22Rv1 (cell line): ENCODE data around the gene RAB7A.
A peak's percentile ranks its signal among the peaks of the same experiment; 100 is the strongest.

Source experiments
- H3K27ac ChIP-seq: fragments of 450-650 bp; 2 replicates; pipeline ENCODE4 v1.5.1; 2017
- ZFX ChIP-seq: fragments of 450-650 bp; IDR thresholded peaks from 2 replicates; pipeline ENCODE4 v1.6.1; 2017; ENCODE audit warnings: antibody characterized with exemption, borderline replicate concordance
- TF ChIP-seq, protein P1 (sequence below): fragments of 450-650 bp; IDR thresholded peaks from 2 replicates; pipeline ENCODE4 v1.5.1; 2017; ENCODE audit warnings: mild to moderate bottlenecking

The RAB7A gene

DNA sequence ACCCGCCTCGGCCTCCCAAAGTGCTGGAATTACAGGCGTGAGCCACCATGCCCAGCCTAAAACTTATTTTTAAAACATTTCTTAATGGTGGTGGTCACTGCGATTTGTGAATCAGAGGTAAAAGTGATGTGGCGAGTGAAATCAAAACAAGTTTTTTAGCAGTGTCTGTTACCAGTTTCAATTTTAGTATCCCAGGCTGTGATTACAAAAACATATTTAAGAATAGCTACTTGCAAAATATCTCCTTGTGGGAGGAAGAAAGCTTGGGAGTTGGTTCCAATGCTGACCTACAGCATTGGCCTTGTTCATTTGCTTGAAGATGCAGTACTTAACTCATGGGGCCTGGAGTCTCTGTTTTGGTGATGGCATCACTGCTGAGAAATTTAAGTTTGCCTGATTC, 4.5 kb downstream of the RAB7A start:
- no peak for TF ChIP-seq ZFX
- TF ChIP-seq, protein P1, sequence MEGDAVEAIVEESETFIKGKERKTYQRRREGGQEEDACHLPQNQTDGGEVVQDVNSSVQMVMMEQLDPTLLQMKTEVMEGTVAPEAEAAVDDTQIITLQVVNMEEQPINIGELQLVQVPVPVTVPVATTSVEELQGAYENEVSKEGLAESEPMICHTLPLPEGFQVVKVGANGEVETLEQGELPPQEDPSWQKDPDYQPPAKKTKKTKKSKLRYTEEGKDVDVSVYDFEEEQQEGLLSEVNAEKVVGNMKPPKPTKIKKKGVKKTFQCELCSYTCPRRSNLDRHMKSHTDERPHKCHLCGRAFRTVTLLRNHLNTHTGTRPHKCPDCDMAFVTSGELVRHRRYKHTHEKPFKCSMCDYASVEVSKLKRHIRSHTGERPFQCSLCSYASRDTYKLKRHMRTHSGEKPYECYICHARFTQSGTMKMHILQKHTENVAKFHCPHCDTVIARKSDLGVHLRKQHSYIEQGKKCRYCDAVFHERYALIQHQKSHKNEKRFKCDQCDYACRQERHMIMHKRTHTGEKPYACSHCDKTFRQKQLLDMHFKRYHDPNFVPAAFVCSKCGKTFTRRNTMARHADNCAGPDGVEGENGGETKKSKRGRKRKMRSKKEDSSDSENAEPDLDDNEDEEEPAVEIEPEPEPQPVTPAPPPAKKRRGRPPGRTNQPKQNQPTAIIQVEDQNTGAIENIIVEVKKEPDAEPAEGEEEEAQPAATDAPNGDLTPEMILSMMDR: no peak
- no peak overlapping the region for H3K27ac ChIP-seq

DNA sequence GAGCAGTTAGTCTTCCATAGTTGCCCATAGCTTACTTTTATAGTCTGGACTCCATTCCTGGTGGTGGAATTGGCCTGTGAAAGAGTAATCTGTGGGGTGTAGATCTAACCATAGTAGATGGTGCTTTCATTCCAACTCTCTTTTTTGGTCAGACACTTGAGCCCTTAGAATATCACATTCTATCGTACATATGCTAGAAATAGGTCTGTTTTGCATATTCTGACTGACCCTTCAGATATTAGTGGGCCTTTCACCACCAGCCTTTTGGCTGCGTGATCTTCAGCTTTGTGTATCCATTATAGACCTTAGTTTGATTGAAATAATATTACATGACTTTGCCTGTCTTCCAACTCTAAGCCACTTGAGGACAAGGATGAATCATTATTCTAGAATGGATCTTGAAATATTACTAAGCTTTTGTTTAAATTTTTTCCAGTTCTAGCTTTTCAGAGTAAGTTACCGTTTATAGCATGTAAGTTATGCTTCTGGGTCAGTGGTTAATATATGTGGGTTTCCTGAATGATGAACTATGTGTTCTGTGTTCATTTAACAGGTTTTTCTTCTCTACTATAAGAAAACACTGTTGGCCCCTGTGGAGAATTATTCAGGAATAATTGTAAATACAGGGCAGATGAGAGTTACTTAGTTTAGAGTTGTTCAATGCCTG, 8.7 kb downstream of the RAB7A start:
- H3K27ac ChIP-seq: no peak overlapping the region
- TF ChIP-seq, protein P1: no peak
- no peak for TF ChIP-seq ZFX

DNA sequence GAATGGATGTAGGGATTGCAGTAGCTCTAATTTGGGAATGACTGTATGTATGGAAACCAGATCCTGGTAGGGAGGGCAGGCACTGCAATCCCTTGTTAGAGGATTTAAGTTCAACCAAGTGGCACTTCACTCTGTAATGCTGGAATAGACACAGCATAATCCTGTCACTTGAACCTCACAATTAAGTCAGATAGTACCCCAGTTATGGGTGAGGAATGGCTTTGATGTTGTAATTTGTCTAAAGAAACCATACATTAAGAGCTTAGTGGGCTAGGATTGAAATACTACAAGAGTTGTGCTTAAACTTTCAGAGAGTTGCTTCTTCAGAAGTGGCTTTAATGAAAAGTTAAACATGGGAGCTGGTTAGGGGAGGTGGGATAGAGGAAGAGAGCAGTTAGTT, 9.3 kb downstream of the RAB7A start:
- no peak for TF ChIP-seq ZFX
- TF ChIP-seq, protein P1: no peak
- peak overlapping the region; percentile 26; the same call in 1 of the 2 replicates for H3K27ac ChIP-seq

DNA sequence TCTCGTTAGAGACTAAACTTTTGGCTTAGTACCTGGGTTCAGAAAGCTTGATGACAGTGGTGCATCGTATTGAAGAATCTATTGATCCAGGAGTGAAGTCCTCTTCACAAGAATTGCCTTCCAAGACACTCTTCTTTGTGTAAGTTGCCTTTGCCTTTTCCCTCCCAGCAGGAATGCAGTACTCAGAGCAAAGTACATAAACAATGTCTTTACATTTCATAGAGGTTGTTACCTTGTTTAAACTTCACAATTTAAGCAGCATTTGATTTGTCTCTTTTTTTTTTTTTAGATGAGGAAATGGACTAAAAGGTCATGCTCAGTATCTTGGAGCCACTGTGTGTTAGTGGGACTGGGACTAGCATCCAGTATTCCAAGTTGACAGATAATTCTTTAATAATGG, 9.9 kb downstream of the RAB7A start:
- TF ChIP-seq, protein P1: no peak
- TF ChIP-seq ZFX: no peak
- H3K27ac ChIP-seq: peak overlapping the region; percentile 26; the same call in 1 of the 2 replicates

DNA sequence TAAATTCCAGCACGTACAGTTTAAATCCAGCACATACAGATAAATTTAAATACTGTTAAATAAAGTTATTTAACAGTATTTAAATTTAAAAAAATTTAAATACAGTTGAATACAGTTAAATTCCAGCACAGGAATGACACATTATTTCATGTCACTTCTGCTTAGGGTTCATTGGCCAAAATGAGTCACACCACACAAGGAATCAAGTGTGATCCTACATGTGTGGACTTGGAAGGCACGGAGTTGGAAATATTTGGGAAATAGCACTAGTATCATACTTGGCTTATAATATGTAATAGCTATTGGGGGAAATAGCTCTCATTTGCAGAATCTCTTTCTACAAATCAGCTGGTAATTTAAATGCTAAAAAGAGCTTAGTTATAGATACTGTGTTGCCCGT, 10.6 kb downstream of the RAB7A start:
- H3K27ac ChIP-seq: no peak overlapping the region
- TF ChIP-seq ZFX: no peak

DNA sequence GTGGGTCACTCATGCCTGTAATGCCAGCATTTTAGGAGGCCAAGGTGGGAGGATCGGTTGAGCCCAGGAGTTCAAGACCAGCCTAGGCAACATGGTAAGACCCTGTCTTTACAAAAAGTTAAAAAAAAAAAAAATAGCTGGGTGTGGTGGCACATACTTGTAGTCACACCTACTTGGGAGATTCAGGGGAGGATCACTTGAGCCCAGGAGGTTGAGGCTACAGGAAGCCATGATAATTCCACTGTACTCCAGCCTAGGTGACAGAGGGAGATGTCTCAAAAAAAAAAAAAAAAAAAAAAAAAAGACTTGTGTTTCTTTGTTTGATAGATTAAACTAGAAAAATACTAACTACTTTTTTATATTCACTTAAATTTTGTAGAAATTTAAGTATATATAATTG, 14.6 kb downstream of the RAB7A start:
- TF ChIP-seq, protein P1: no peak
- no peak for TF ChIP-seq ZFX
- no peak overlapping the region for H3K27ac ChIP-seq

DNA sequence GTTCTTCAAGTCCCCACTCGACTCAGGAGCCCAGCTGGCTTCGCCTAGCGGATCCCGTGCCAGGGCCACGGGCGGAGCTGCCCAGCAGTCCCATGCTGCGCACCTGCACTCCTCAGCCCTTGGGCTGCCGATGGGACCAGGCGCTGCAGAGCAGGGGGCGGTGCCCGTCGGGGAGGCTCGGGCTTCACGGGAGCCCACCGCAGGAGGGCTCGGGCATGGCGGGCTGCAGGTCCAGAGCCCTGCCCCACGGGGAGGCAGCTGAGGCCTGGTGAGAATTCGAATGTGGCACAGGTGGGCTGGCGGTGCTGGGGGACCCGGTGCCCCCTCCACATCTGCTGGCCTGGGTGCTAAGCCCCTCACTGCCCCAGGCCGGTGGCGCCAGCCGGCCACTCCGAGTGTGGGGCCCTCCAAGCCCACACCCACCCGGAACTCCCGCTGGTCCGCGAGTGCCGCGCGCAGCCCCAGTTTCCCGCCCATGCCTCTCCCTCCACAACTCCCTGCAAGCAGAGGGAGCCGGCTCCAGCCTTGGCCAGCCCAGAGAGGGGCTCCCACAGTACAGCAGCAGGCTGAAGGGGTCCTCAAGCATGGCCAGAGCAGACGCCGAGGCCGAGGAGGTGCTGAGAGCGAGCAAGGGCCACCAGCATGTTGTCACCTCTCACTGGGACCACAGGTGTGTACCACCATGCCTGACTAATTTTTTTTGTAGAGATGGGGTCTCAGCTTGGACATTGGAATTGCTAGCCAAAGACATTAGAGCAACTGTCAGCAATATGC, 17.0 kb downstream of the RAB7A start:
- H3K27ac ChIP-seq: no peak overlapping the region
- TF ChIP-seq, protein P1: no peak
- TF ChIP-seq ZFX: no peak

DNA sequence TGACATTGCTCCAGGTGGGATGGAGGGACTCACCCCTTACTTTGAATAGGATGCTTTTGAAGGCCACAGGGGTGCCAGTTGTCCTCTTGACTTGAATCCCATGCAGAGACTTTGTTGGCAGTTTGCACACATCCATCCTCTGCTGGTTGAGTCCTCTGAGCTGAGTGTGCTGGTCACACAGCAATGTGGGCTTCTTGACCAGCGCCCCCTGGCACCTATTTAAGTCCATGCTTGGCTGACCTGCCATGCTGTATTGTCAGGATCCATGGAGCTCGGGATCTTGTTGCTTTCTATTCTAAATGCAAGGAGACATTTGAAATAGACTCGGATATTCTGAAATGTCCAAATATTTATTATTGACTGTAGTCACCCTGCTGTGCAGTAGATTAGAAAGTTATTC, 19.8 kb downstream of the RAB7A start:
- TF ChIP-seq ZFX: no peak
- TF ChIP-seq, protein P1: peak; percentile 20; the same call in 1 of the 2 replicates

More for the DNA sequence above, 19.8 kb downstream of the RAB7A start:
- no peak overlapping the region for H3K27ac ChIP-seq
